Mesenchymal stem cell (in vitro differentiated cells and primary cell): ENCODE results near the gene AGPAT2.
"Not testable (repeated sequence)": the region's sequence is repeated elsewhere in the genome, so short reads cannot be mapped to it uniquely, and the experiment has no call there.

Source experiments
- DNase-seq: peaks from one replicate; pipeline ENCODE4 v3.0.0-alpha.2; 2013
- H2AFZ ChIP-seq: one replicate; pipeline ENCODE4 v1.6.1; 2013; ENCODE audit warnings: low read depth, mild to moderate bottlenecking, control low read depth, inconsistent platforms, low read length, moderate library complexity
- H2AK5ac ChIP-seq: 2 replicates; pipeline ENCODE4 v1.6.1; 2013; ENCODE audit warnings: low read length, moderate library complexity, mild to moderate bottlenecking, inconsistent platforms; ENCODE audit not compliant: severe bottlenecking
- H2BK120ac ChIP-seq: one replicate; pipeline ENCODE4 v1.6.1; 2013; ENCODE audit warnings: low read depth, mild to moderate bottlenecking, inconsistent platforms, low read length, moderate library complexity
- H2BK12ac ChIP-seq, 2 experiments: one replicate each; pipeline ENCODE4 v1.6.1; 2013; ENCODE audit warnings: inconsistent platforms in 2 of 2, low read length in 2 of 2, mild to moderate bottlenecking in 2 of 2, moderate library complexity in 2 of 2, control low read depth in 1 of 2
- H2BK15ac ChIP-seq: one replicate; pipeline ENCODE4 v1.6.1; 2013; ENCODE audit warnings: mild to moderate bottlenecking, low read depth, inconsistent platforms; ENCODE audit not compliant: poor library complexity, severe bottlenecking
- H2BK5ac ChIP-seq: 2 replicates; pipeline ENCODE4 v1.6.1; 2013; ENCODE audit warnings: low read depth, mild to moderate bottlenecking, low read length, control low read depth, inconsistent platforms; ENCODE audit not compliant: poor library complexity, severe bottlenecking
- H3K14ac ChIP-seq, 2 experiments: one replicate each; pipeline ENCODE4 v1.6.1; 2013; ENCODE audit warnings: inconsistent platforms in 2 of 2, low read length in 2 of 2, control low read depth in 1 of 2, mild to moderate bottlenecking in 1 of 2, moderate library complexity in 1 of 2
- H3K18ac ChIP-seq, 2 experiments: one replicate each; pipeline ENCODE4 v1.6.1; 2013; ENCODE audit warnings: inconsistent platforms in 2 of 2, low read length in 2 of 2, control low read depth in 1 of 2, low read depth in 1 of 2, mild to moderate bottlenecking in 1 of 2
- H3K23ac ChIP-seq, 2 experiments: one replicate each; pipeline ENCODE4 v1.6.1; 2013; ENCODE audit warnings: inconsistent platforms in 2 of 2, low read length in 2 of 2, mild to moderate bottlenecking in 2 of 2, moderate library complexity in 2 of 2, control low read depth in 1 of 2
- H3K27ac ChIP-seq: 2 replicates; pipeline ENCODE4 v1.5.1; 2013; ENCODE audit warnings: mild to moderate bottlenecking, moderate library complexity, low read length, control low read depth, inconsistent platforms; ENCODE audit not compliant: poor library complexity, severe bottlenecking
- H3K27me3 ChIP-seq, 2 experiments: 2 replicates each; pipeline versions ENCODE4 v1.6.1 to v1.7.0; 2013; ENCODE audit warnings: low read length in 2 of 2, mild to moderate bottlenecking in 2 of 2, moderate library complexity in 2 of 2, control low read depth in 1 of 2, inconsistent platforms in 1 of 2; ENCODE audit not compliant: control insufficient read depth in 1 of 2, insufficient read depth in 1 of 2
- H3K36me3 ChIP-seq, 2 experiments: 2 replicates each; pipeline versions ENCODE4 v1.6.1 to v1.7.0; 2013; ENCODE audit warnings: low read length in 2 of 2, control low read depth in 1 of 2, inconsistent platforms in 1 of 2, low read depth in 1 of 2, mild to moderate bottlenecking in 1 of 2; ENCODE audit not compliant: insufficient read depth in 2 of 2, control insufficient read depth in 1 of 2
- H3K4ac ChIP-seq, 2 experiments: one replicate each; pipeline ENCODE4 v1.6.1; 2013; ENCODE audit warnings: inconsistent platforms in 2 of 2, low read length in 2 of 2, mild to moderate bottlenecking in 2 of 2, moderate library complexity in 2 of 2, control low read depth in 1 of 2, low read depth in 1 of 2
- H3K4me1 ChIP-seq: 2 replicates; pipeline ENCODE4 v1.6.1; 2013; ENCODE audit warnings: low read depth, low read length, control low read depth; ENCODE audit not compliant: control insufficient read depth, insufficient read depth
- H3K4me2 ChIP-seq: 2 replicates; pipeline ENCODE4 v1.6.1; 2013; ENCODE audit warnings: low read length, mild to moderate bottlenecking, inconsistent platforms; ENCODE audit not compliant: poor library complexity, severe bottlenecking
- H3K4me3 ChIP-seq, 2 experiments: 2 replicates each; pipeline versions ENCODE4 v1.5.1 to v1.7.0; 2013; ENCODE audit warnings: low read length in 2 of 2, mild to moderate bottlenecking in 2 of 2, control low read depth in 1 of 2, low read depth in 1 of 2; ENCODE audit not compliant: insufficient read depth in 1 of 2
- H3K79me1 ChIP-seq: replicated peaks from 2 replicates; pipeline ENCODE4 v1.6.1; 2013; ENCODE audit warnings: mild to moderate bottlenecking, control low read depth, low read length, inconsistent platforms; ENCODE audit not compliant: poor library complexity, severe bottlenecking
- H3K9ac ChIP-seq: 2 replicates; pipeline ENCODE4 v1.7.0; 2013; ENCODE audit warnings: mild to moderate bottlenecking, low read length, moderate library complexity
- H3K9me3 ChIP-seq: 2 replicates; pipeline ENCODE4 v1.7.0; 2013; ENCODE audit warnings: mild to moderate bottlenecking, low read length; ENCODE audit not compliant: control insufficient read depth
- H4K8ac ChIP-seq: one replicate; pipeline ENCODE4 v1.6.1; 2013; ENCODE audit warnings: inconsistent platforms, mild to moderate bottlenecking, low read length, moderate library complexity
- H4K91ac ChIP-seq: one replicate; pipeline ENCODE4 v1.6.1; 2013; ENCODE audit warnings: mild to moderate bottlenecking, low read length, inconsistent platforms
- WGBS: methylation state at CpG from one replicate; pipeline ENCODE4 v1.1.7; 2013; ENCODE audit warnings: mixed read lengths; 5-methylcytosine and 5-hydroxymethylcytosine counted together

AGPAT2 gene

GRCh38 chr9:136707849-136708517 is 20.7 kb upstream of the AGPAT2 start:
- H2BK120ac ChIP-seq: no peak overlapping the region
- no peaks in the 10 kb centered on the region for H3K79me1 ChIP-seq
- H2BK15ac ChIP-seq: no peak overlapping the region
- H4K8ac ChIP-seq: no peak overlapping the region
- no peak overlapping the region for H4K91ac ChIP-seq
- H3K14ac ChIP-seq: no peak overlapping the region
- H3K4ac ChIP-seq: no peak overlapping the region
- no peak overlapping the region for H2BK12ac ChIP-seq
- H3K4me3 ChIP-seq: no peak overlapping the region
- no peak overlapping the region for H2BK5ac ChIP-seq
- no peak overlapping the region for H3K27ac ChIP-seq
- no peaks in the 10 kb centered on the region for H3K36me3 ChIP-seq
- no peaks in the 10 kb centered on the region for H3K9me3 ChIP-seq
- 87% methylated on average over 21 of the region's 22 CpGs for WGBS
- H3K4me2 ChIP-seq: no peak overlapping the region
- H3K27me3 ChIP-seq: peaks cover 5 to 50% of the 10 kb centered on the region in 2 experiments
- H2AK5ac ChIP-seq: peak overlapping the region; percentile 19
- H2AFZ ChIP-seq: no peak overlapping the region
- no peak overlapping the region for H3K23ac ChIP-seq
- H3K18ac ChIP-seq: no peak overlapping the region
- peaks cover 12% of the 10 kb centered on the region for H3K4me1 ChIP-seq
- no peak overlapping the region for H3K9ac ChIP-seq
- no peak for DNase-seq

DNA sequence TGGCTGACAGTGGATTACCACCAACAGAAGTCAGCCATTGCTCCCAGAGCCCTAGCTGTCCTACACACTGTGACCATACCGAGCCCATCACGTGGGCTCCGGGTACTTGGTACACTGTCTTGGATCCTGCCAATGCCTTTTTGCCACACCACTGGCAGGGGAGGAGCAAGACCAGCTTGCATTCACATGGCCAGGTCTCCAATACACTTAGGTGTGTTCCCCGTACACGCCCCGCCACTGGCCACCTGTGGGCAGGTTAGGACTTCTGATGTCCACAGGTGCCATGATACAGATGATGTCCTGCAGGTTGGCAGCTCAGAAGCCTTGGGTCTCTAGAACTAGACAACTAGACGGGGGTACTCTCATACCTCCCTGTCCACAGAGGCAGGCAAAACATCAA is 19.8 kb upstream of the AGPAT2 start:
- 94% methylated on average over 6 of the region's 7 CpGs for WGBS
- H2BK12ac ChIP-seq: no peak overlapping the region

DNA sequence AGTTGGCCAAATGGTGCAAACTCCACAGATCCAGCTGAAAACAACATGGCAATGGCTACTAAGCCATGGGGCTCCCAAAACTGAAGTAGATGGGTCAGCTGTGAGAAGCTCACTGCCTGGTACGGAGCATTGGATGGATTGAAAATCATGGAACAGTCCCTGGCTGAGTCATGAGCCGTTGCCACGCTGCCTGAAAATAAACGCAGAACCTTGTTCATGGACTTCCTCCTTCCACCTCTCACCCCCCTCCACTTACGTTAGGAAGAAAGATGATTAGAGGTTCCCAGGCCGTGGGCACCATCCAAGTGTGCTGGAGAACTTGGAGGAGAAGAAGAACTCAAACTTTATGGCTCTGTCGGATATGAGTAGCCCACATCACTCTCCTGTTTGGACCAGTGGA is 18.3 kb upstream of the AGPAT2 start:
- Histone ChIP-seq H2AK5ac (no peak overlapping the region), H3K4me1 (peaks cover under 1% of the 10 kb centered on the region), H3K18ac (no peak overlapping the region), H3K23ac (no peak overlapping the region), H3K27me3 (peaks cover 14 to 59% of the 10 kb centered on the region in 2 experiments), H3K4me3 (no peak overlapping the region), H2BK120ac (no peak overlapping the region), H4K8ac (no peak overlapping the region), H3K4me2 (no peak overlapping the region), H3K36me3 (no peaks in the 10 kb centered on the region), H2BK15ac (no peak overlapping the region), H3K4ac (no peak overlapping the region), H2BK5ac (no peak overlapping the region), H3K27ac (no peak overlapping the region), H2BK12ac (no peak overlapping the region), H3K9me3 (no peaks in the 10 kb centered on the region), H3K14ac (no peak overlapping the region), H4K91ac (no peak overlapping the region), H3K79me1 (no peaks in the 10 kb centered on the region), H2AFZ (no peak overlapping the region), H3K9ac (no peak overlapping the region)
- DNase-seq: no peak
- 86% methylated on average over 4 of the region's 7 CpGs for WGBS

More for the DNA sequence above, 19.8 kb upstream of the AGPAT2 start:
- Histone ChIP-seq H3K23ac (no peak overlapping the region), H3K9me3 (no peaks in the 10 kb centered on the region), H3K4me3 (no peak overlapping the region), H2BK5ac (no peak overlapping the region), H2BK120ac (no peak overlapping the region), H3K4ac (no peak overlapping the region), H3K79me1 (no peaks in the 10 kb centered on the region), H3K4me2 (no peak overlapping the region), H3K36me3 (no peaks in the 10 kb centered on the region), H3K27me3 (peaks cover 5 to 51% of the 10 kb centered on the region in 2 experiments), H4K91ac (no peak overlapping the region), H3K4me1 (peaks cover 8% of the 10 kb centered on the region), H2AK5ac (no peak overlapping the region), H4K8ac (no peak overlapping the region), H3K27ac (no peak overlapping the region), H3K14ac (no peak overlapping the region), H3K18ac (no peak overlapping the region), H2BK15ac (no peak overlapping the region), H2AFZ (no peak overlapping the region), H3K9ac (no peak overlapping the region)
- DNase-seq: no peak

- not testable (repeated sequence) for H2BK120ac ChIP-seq, DNase-seq, H2BK15ac ChIP-seq, H3K9me3 ChIP-seq, H2AK5ac ChIP-seq, H3K4ac ChIP-seq, H2BK12ac ChIP-seq, H3K18ac ChIP-seq, H2AFZ ChIP-seq, H3K14ac ChIP-seq, H3K4me3 ChIP-seq, H4K8ac ChIP-seq, H3K27ac ChIP-seq, H2BK5ac ChIP-seq, H3K36me3 ChIP-seq, H3K23ac ChIP-seq, H3K9ac ChIP-seq, H3K4me2 ChIP-seq, H3K79me1 ChIP-seq, H4K91ac ChIP-seq, H3K4me1 ChIP-seq
- H3K27me3 ChIP-seq: peaks cover 14 to 60% of the 10 kb centered on the region in 2 experiments
- WGBS: 94% methylated on average over 7 of the region's 8 CpGs
Observed at GRCh38 chr9:136704741-136705140, 17.5 kb upstream of the AGPAT2 start.
